GM12892 (cell line): ENCODE measurements around the gene MRPS34.

Experiments used
- POLR2A ChIP-seq: IDR thresholded peaks from 2 replicates; pipeline ENCODE4 v1.6.1; 2011; ENCODE audit warnings: low read depth, low read length, control low read depth
- POLR2AphosphoS5 ChIP-seq: IDR thresholded peaks from 2 replicates; pipeline ENCODE4 v1.6.1; 2011; ENCODE audit warnings: low read depth, low read length, control low read depth

- no peak for TF ChIP-seq POLR2AphosphoS5
- no peak for TF ChIP-seq POLR2A
Observed at GRCh38 chr16:1764971-1765370, 8.0 kb downstream of the MRPS34 start.
